Measurements from ENCODE around the gene ACO2.
A peak's percentile ranks its signal among the peaks of the same experiment; 100 is the strongest.
"Not testable (repeated sequence)": the region's sequence is repeated elsewhere in the genome, so short reads cannot be mapped to it uniquely, and the experiment has no call there.

The ACO2 gene

DNA sequence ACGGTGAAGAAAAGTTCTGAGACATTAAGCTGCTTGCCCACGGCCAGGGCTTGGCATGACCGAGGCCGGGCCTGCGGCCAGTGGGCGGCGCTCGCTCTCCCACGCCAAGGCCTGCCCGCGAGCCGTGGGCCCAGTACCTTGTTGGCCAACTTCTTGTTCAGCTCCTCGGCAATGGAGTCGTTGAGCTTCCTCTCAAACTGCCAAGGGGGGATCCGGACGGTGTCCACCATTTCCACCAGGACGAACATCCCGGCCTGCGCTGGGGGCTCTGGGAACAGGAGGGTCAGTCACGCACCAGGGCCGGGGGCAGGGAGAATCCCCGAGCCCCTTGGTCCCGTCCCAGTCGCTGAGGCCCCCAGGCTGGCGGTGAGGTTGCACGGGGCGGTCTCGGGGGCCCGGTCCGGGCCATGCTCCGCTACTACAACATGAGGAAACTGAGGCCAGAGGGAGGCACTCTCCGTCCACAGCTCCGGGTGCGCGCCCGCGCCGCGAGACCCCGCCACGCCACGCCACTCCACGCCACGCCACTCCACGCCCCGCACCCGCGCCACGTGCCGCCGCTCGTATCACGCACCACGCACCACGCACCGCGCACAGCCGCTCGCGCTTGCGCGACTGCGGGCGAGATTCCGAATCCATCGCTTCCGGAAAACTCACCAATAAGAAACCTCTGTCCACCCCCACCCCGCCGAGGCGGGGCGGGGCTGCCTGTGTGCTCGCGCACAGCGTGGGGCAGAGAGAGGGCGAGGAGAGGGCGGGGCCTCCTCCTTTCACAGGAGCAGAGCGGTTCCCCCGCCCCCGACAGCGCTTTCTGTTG lies 75.1 kb downstream of the ACO2 start, which contains the start of gene POLR3H:
POLR3H (minus strand) TSS at position 617 of the 817 bp plus-strand sequence; CDS start at position 248, 369 bp downstream.
- peak; percentile 99 for DNase-seq

DNA sequence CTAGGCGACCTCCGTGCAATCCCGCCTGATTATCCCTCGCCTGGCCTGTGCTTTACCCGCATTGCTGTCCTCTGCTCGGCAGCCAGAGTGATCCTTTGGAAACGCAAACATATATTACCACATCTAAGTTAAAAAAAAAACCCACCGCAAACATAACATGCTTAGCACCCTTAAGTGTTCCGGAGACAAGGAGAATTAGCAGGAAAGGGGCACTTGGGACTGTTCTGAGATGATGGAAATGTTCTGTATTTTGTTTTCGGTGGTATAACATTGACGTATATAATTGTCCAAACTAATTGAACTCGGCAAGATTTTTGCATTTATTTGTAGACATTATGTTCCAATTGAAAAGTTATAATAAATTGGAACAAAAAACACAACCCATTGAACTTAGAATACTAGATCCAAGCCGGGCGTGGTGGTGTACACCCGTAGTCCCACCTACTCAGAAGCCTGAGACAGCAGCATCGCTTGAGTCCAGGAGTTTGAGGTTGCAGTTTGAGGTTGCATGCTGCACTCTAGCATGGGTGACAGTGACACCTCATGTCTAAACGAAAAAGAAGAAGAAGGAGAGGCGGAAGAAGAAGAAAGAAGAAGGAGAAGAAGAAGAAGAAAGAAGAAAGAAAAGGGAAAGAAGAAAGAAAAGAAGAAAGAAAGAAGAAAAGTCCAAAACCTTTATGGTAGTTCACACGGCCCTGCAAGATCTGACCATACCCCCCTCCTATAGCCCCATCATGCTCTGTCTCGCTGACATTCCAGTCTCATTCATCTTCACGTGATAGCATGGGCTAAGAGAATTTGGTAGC lies 76.0 kb downstream of the ACO2 start:
- DNase-seq: no peak

DNA sequence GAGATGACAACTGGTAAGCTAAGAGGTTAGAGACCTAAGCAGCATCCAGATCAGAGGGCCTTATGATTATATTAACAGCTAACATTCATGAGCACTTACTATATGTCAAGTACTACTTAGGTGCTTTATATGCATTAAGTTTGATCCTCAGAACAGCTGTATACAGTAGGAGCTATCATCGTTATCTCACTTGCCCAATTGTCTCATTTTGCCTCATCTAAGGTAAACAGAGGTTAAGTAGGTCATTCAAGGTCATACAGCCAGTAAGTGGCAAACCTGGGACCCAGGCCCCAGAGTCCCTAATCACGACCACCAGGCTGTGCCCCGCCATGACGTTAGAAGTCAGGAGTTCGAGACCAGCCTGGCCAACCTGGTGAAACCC lies 79.9 kb downstream of the ACO2 start:
- no peak for DNase-seq

DNA sequence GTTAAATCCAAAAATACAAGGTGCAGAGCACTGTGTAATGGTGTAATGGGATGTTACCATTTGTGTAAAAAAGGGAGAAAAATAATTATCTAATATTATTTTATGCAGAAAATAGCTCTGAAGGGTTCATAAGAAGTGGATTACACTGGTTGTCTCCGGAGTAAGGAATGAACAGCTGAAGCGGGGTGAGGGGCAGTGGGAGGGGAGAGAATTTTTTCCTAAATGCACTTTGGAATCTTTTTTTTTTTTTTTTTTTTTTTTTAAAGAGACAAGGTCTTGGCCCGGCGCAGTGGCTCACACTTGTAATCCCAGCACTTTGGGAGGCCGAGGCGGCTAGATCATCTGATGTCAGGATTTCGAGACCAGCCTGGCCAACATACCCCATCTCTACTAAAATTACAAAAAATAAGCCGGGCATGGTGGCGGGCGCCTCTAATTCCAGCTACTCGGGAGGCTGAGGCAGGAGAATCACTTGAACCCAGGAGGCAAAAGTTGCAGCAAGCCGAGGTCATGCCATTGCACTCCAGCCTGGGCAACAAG lies 82.1 kb downstream of the ACO2 start:
- no peak for DNase-seq

DNA sequence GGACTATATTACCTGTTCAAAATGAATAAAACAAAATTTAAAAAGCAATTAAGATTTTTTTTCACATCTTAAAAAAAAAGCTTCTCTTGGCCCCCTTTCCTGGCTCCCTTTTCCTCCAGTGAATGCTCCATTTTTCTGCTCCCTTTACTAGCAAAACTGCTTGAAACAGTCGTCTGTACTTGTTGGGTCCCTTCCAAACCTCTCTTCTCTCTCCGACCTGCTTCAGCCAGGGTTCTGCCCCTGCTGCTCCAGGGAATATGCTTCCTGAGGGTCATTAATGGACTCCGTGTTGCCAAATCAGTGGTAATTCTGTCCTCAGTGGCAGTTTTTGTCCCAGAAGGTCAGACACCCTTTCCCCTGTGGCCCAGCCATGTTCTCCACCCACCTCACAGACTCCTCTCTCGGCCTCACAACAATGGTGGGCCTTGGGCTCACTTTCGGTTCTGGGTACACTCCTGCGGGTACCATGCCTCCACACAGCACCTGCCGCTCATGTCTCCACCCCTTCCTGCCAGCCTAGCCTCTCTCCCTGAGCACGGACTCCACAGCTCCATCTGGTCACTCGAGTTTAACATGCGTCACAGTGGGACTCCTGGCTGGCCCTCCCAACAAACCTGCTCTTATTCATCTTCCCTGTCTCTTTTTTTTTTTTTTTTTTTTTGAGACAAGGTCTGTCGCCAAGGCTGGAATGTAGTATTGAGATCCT lies 83.1 kb downstream of the ACO2 start:
- DNase-seq: no peak

DNA sequence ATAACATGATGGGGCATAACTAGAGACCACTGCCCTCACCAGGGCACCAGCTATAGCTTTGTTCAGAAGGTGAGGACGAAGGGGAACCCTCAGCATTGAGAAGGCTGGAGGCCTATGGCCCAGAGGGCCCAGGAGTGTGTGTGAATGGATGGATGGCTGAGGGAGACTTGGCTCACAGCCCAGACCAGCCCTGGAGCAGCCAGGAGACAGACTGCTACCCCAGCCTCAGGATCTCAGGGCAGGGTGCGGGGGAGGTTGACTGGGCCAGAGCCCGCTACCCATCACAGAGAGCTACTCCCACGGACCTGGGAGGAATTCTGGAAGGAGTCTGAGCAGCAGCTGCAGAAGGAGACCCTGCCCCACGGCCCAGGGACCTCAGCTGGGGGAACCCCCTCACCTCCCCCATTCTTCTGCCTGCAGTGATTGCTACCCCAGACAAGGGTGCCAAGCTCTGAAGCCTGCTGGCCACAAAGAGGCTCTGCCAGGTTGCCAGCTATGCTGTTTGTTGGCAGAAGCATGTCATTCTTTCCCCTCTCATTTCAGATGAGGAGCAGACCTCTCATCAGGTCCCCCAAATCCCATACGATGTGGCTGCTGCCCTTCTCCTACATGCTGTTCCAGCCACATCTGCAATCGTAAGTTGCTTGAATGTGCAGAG lies 86.5 kb downstream of the ACO2 start:
- DNase-seq: no peak

DNA sequence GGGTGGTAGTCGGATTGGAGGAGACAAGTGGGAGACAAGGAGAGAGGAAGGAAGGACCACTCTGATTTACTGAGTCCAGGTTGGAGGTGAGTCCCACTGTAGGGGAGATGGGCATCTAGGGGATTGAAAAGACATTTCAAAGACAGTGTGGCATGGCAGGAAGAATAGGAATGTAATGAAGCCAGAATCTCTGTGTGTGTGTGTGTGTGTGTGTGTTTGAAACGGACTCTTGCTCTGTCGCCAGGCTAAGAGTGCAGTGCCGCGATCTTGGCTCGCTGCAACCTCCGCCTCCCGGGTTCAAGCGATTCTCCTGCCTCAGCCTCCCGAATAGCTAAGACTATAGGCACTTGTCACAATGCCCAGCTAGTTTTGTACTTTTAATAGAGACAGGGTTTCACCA lies 87.6 kb downstream of the ACO2 start:
- DNase-seq: no peak

DNA sequence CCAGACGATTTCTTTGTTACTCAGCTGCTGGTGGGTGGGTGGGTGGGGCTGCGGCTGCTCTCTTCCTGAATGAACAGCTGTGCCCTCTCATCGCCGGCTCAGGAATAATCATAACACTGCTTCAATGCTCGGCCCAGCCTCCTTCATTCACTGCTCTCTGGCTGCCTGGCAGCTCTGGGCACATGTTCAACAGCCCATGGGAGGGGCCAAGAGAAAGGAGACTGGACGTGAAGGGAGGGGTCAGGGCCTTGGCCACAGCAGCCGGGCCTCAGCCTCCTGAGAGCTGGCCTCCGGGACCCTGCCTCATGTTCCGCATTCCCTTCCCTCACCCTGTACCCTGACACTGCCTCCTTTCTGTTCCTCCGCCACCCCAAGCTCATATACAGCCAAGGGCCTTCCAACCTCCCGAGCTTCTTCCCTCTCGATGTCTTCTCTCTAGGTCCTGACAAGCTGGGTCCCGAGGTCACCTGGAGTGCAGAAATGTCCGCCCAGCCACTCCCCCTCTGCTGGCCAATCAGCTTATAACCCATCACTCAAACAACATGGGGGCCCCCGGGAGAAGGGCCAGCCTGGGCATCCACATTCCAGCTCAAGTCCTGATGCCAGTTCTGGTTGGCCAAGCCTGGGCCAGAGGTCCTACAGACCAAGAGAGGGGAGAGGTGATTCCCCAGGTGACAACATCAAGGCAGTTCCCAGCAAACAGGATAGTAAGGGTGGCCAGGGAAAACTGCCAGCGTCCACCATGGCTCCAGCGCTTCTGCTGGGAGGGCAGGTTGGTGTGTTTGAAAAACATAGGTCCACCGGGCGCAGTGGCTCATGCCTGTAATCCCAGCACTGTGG lies 88.7 kb downstream of the ACO2 start:
- no peak for DNase-seq

DNA sequence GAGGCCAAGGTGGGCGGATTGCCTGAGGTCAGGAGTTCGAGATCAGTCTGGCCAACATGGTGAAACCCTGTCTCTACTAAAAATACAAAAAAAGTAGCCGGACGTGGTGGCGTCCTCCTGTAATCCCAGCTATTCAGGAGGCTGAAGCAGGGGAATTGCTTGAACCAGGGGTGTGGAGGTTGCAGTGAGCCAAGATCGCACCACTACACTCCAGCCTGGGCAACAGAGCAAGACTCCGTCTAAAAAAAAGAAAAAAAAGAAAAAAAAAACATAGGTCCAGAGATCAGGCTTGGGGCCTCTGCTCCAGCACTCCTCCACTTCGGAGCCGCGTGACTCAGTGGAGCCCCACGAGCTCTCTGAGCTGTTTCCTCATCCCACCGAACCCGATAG lies 89.3 kb downstream of the ACO2 start:
- not testable (repeated sequence) for DNase-seq

DNA sequence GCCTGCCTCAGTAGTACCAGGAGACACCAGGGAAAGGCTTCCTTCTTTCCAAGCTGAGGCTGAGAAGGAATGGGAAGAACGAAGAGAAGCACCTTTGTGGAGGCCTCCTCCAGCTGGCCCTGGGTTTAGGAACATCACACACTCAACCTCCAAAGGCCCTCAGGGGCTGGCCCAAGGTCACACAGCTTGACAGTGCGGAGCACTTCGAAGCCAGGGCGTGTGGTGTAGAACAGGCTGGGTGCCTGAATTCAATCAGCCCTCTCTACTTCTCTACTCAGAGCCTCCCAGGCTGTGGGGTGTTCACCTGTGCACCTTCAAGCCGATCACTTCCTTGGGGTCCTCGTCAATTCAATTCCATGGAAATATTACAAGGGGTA lies 91.2 kb downstream of the ACO2 start:
- DNase-seq: no peak

DNA sequence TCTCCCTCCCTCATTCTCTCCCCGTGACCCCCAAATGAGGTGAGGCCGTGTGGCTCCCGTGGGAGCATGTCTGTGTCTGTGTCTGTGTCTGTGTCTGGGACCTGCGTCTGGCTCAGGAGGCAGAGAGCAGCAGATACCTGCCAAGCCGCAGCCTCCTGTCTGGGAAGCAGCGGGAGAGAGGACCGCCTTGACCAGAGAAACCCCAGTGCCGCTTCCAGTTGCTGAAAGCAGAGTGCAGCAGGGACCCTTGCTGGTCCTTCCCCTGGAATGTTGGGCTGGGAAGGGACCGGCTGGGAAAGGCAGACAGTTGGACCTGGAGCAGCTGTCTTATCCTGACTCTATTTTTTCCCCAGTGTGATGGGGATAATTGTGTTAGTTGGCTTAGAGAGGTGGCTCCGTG lies 92.4 kb downstream of the ACO2 start:
- DNase-seq: no peak

DNA sequence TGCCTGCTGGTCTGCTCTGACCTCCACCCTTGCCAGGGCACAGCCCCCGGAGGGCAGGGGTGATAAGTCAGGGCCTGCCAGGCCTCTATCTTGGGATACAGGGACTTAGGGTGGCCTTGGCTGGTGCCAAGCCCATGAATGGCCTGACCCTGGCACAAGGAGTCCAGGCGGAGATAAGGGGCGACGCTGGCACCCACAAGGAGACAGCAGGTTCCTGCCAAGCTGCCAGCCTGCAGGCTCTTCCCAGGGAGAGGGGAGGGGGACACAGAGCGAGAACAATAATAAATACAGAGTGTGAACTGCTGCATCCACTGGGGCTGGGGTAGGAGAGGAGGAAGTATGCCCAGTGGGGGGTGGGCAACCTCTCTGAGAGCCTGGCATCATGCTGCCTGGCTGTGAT lies 92.9 kb downstream of the ACO2 start:
- DNase-seq: no peak

DNA sequence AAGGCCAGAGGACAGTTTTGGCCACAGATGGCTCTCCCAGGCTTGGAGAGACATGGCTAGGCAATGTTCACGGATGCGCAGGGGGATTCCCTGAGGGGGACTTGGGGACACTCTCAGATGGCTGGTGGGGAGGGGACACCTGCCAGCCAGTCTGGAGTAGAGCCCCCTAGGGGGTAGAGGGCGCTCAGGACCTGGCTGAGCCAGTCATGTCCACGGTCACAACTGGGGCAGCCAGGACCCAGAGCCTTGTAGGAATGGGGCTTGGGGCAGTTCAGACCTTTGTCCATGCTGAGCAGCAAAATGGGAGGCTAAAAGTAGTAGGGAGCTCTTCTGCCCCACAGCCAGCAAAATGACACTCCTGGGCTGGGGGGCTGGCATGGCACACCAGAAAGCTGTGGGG lies 93.5 kb downstream of the ACO2 start:
- DNase-seq: no peak

DNA sequence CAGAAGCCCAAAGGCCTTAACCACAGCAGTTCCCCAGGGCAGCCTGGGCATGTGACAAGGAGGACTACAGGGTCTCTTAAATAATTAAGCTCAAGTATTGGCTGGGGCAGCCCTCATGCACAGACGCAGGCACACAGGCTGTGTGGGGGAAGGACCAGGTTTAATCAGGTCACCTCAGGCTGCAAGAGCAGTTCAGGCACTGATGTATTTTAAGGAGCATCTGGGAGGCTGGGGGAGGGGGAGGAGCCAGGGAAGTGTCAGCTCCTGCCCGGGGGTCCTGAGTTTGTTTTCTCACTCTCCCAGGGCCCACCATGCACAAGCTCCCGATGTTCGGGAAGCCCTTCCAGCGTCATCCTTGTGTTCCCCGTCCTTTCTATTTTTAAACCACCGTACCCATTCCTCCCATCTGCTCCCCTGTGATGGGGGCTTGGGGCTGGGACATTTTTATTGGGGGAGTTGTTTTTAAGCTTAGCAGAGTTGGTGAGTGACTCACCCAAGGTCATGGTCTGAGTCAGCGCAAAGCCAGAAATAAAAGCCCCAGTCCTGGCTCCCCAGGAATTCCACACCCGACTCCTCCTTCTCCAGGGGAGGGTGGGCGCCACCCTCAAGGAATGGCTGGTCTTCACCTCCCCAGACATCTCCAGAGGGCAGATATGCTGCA lies 94.3 kb downstream of the ACO2 start:
- DNase-seq: no peak

DNA sequence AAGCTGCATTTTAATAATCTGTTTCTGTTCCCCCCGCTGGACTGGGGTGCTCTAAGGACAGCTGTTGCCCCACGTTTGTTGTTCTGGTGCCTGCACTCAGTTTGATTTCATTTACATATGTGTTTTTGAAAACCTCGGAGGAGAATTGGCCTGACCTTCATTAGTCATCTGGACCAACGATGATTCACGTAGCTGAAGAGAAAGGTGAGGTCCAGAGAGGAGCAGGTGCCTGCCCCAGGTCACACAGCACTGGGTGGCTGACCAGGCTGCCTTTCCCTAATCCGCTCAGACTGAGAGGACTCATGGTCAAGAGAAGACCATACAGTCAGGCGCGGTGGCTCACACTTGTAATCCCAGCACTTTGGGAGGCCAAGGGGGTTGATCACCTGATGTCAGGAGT lies 95.6 kb downstream of the ACO2 start:
- DNase-seq: no peak

DNA sequence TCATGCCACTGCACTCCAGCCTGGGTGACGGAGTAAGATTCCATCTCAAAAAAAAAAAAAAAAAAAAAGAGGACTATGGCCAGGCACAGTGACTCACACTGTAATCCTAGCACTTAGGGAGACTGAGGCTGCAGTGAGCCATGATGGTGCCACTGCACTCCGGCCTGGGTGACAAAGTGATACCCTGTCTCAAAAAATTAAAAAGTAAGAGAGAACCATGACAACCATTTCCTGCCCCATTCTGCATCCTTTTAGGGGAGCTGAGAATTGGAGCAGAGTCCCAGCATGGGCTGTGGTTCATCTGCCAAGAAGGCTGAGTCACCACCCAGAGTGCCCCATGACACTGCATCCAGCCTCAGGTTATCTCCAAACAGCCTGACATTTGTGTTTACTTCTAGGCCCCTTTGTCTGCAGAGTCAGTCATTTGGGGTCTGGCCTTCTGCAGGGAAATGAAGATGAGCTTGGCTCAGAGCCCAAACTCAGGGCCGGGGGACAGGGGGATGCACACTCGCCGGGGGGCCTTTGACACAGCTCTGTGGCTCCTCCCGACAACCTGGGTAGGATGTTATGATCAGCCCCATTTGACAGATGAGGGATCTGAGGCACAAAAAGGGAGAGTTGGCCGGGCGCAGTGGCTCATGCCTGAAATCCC lies 96.6 kb downstream of the ACO2 start:
- DNase-seq: peak; percentile 58

DNA sequence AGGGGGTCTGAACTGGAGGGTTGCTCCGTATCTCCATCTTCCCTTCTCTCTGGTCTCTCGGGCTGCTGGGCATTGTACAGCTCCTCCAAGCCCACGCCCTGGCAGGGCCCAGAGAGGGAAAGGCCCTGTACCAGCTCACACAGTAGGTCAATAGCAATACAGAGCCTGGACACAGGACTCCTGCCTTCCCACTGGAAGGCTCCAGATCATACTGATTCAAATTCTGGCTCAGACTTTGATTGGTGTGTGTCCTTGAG lies 98.5 kb downstream of the ACO2 start:
- no peak for DNase-seq

DNA sequence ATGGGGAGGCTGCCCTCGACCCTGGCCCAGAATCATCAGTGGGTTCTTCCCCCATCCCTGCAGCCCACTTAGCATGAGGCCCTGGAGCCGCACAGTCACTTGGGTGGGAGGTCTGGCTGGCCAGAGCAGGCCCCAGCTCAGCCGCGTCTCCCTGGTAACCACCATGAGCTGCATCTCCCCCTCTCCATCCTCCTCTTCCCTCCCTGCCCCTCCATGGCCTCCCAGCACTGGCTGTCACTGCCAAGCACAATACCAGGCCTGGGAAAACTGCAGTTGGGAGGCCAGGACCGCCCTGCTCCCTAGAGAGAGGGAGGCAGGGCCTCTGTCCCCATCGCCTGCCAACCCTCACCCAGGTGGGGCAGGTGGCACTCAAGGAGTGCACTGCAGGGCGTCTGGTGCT lies 99.9 kb downstream of the ACO2 start:
- no peak for DNase-seq

DNA sequence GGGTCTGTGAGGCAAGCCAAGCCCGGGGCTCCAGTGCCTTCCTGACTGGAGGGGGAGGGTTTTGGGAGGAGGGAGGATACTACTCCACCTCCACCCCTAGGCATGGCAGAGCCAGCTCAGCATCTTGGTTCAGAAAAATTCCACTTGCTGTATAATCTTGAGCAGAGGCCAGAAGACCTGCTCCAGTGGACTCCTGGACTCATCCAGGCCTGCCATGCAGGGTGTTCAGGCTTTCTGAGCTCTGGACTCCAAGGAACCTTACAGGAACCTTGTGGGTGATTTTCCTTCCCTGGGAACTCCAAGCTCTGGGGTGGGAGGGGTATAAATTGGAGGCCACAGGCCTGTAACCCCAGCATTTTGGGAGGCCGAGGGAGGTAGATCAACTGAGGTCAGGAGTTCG lies 101.3 kb downstream of the ACO2 start:
- no peak for DNase-seq

DNA sequence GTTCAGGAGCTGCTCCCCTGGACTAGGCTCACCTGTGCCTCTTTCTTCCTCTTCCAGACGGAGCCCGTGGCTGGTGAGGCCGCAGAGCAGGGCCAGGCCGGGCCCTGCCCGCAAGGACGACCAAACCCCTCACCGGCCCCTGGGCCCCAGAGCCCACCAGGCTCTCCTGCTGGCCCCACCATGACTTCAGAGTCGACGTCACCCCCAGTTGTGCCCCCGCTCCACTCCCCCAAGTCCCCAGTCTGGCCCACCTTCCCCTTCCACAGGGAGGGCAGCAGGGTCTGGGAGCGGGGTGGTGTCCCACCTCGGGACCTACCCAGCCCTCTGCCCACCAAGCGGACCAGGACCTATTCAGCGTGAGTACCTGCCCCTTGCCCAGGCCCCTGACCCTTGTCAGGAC lies 102.9 kb downstream of the ACO2 start:
- DNase-seq: no peak

DNA sequence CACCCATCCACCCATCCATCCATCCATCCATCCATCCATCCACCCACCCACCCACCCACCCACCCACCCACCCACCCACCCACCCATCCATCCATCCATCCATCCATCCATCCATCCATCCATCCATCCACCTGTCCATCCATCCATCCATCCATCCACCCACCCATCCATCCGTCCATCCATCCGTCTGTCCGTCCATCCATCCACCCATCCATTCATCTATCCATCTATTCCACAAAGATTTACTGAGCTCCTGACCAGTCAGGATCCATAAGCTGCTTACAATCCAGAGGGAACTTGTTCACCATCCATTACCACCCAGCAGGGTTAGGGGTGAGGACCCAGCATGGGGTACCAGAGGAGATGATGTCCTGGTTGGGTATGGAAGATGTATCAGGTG lies 103.4 kb downstream of the ACO2 start:
- DNase-seq: not testable (repeated sequence)
